Trophoblast cell (in vitro differentiated cells and primary cell): ENCODE data around the gene USH2A.

ENCODE experiments used
- DNase-seq, 2 donors: peaks; one replicate each; pipeline ENCODE4 v3.0.0-alpha.2; 2016
- H2AFZ ChIP-seq: 2 replicates; pipeline ENCODE4 v1.6.1; 2013; ENCODE audit warnings: low read length, moderate library complexity, mild to moderate bottlenecking; ENCODE audit not compliant: insufficient read depth, poor library complexity
- H2AK5ac ChIP-seq: 2 replicates; pipeline ENCODE4 v1.6.1; 2013; ENCODE audit warnings: mild to moderate bottlenecking, low read length
- H2BK120ac ChIP-seq: 2 replicates; pipeline ENCODE4 v1.6.1; 2013; ENCODE audit warnings: low read length, mild to moderate bottlenecking, moderate library complexity; ENCODE audit not compliant: insufficient read depth, poor library complexity
- H2BK12ac ChIP-seq: 2 replicates; pipeline ENCODE4 v1.6.1; 2013; ENCODE audit warnings: mild to moderate bottlenecking, low read length, moderate library complexity
- H2BK5ac ChIP-seq: 2 replicates; pipeline ENCODE4 v1.6.1; 2013; ENCODE audit warnings: low read length, low read depth, moderate library complexity, mild to moderate bottlenecking; ENCODE audit not compliant: poor library complexity
- H3K14ac ChIP-seq: 2 replicates; pipeline ENCODE4 v1.6.1; 2013; ENCODE audit warnings: mild to moderate bottlenecking, low read length
- H3K18ac ChIP-seq: 2 replicates; pipeline ENCODE4 v1.6.1; 2013; ENCODE audit warnings: mild to moderate bottlenecking, low read length
- H3K23ac ChIP-seq: 2 replicates; pipeline ENCODE4 v1.6.1; 2013; ENCODE audit warnings: low read length
- H3K27ac ChIP-seq: 2 replicates; pipeline ENCODE4 v1.5.1; 2013; ENCODE audit warnings: low read depth, mild to moderate bottlenecking, inconsistent platforms, low read length, moderate library complexity
- H3K27me3 ChIP-seq: 2 replicates; pipeline ENCODE4 v1.6.1; 2013; ENCODE audit warnings: inconsistent platforms, mild to moderate bottlenecking, low read length, moderate library complexity; ENCODE audit not compliant: insufficient read depth
- H3K36me3 ChIP-seq, 2 experiments: 1 replicate in 1 of 2; 2 replicates in 1 of 2; pipeline ENCODE4 v1.6.1; 2013; ENCODE audit warnings: low read length in 2 of 2, mild to moderate bottlenecking in 2 of 2, moderate library complexity in 1 of 2; ENCODE audit not compliant: insufficient read depth in 2 of 2, control insufficient read depth in 1 of 2
- H3K4ac ChIP-seq: 2 replicates; pipeline ENCODE4 v1.6.1; 2013; ENCODE audit warnings: low read depth, mild to moderate bottlenecking, low read length, moderate library complexity
- H3K4me1 ChIP-seq, 2 experiments: 1 replicate in 1 of 2; 2 replicates in 1 of 2; pipeline ENCODE4 v1.6.1; 2013; ENCODE audit warnings: low read length in 2 of 2, mild to moderate bottlenecking in 2 of 2, moderate library complexity in 1 of 2; ENCODE audit not compliant: insufficient read depth in 2 of 2, control insufficient read depth in 1 of 2
- H3K4me2 ChIP-seq: 2 replicates; pipeline ENCODE4 v1.6.1; 2013; ENCODE audit warnings: inconsistent platforms, mild to moderate bottlenecking, low read length, moderate library complexity
- H3K4me3 ChIP-seq: 2 replicates; pipeline ENCODE4 v1.5.1; 2013; ENCODE audit warnings: mild to moderate bottlenecking, low read depth, low read length, inconsistent platforms
- H3K79me1 ChIP-seq: one replicate; pipeline ENCODE4 v1.6.1; 2013; ENCODE audit warnings: low read length
- H3K79me2 ChIP-seq: 2 replicates; pipeline ENCODE4 v1.6.1; 2013; ENCODE audit warnings: low read length, mild to moderate bottlenecking; ENCODE audit not compliant: control insufficient read depth, insufficient read depth, poor library complexity
- H3K9ac ChIP-seq: 2 replicates; pipeline ENCODE4 v1.6.1; 2013; ENCODE audit warnings: mild to moderate bottlenecking, low read length
- H3K9me3 ChIP-seq: 2 replicates; pipeline ENCODE4 v1.6.1; 2013; ENCODE audit warnings: low read depth, mild to moderate bottlenecking, control low read depth, inconsistent platforms, low read length; ENCODE audit not compliant: insufficient read depth
- H4K12ac ChIP-seq: 2 replicates; pipeline ENCODE4 v1.6.1; 2013; ENCODE audit warnings: low read depth, mild to moderate bottlenecking, low read length, moderate library complexity
- H4K8ac ChIP-seq: 2 replicates; pipeline ENCODE4 v1.6.1; 2013; ENCODE audit warnings: low read depth, mild to moderate bottlenecking, low read length, moderate library complexity
- H4K91ac ChIP-seq: one replicate; pipeline ENCODE4 v1.6.1; 2013; ENCODE audit warnings: low read depth, mild to moderate bottlenecking, low read length, moderate library complexity
- WGBS: extraction: QIAGEN DNeasy Blood & Tissue Kit; methylation state at CpG from one replicate; pipeline ENCODE4 v1.1.7; 2013; ENCODE audit warnings: missing lambda C conversion rate; ENCODE audit not compliant: insufficient read length, insufficient coverage; ENCODE audit errors: extremely low coverage; 5-methylcytosine and 5-hydroxymethylcytosine counted together

Gene USH2A

GRCh38 chr1:215739025-215739424, 684.2 kb downstream of the USH2A start:
- H2BK120ac ChIP-seq: no peak overlapping the region
- H3K23ac ChIP-seq: no peak overlapping the region

GRCh38 chr1:215731699-215732098, 691.5 kb downstream of the USH2A start:
- no peak overlapping the region for H3K4me2 ChIP-seq
- no peaks in the 10 kb centered on the region for H3K36me3 ChIP-seq
- no peak overlapping the region for H2AK5ac ChIP-seq
- no peak overlapping the region for H4K12ac ChIP-seq
- H4K8ac ChIP-seq: no peak overlapping the region
- H3K18ac ChIP-seq: no peak overlapping the region
- no peaks in the 10 kb centered on the region for H3K79me2 ChIP-seq
- H3K9me3 ChIP-seq: peaks cover 4% of the 10 kb centered on the region
- DNase-seq: no peak
- no peak overlapping the region for H3K27ac ChIP-seq
- no peak overlapping the region for H2AFZ ChIP-seq
- H3K23ac ChIP-seq: no peak overlapping the region
- H2BK120ac ChIP-seq: no peak overlapping the region
- no peak overlapping the region for H2BK5ac ChIP-seq
- no peak overlapping the region for H3K4ac ChIP-seq
- H3K9ac ChIP-seq: no peak overlapping the region
- H4K91ac ChIP-seq: no peak overlapping the region
- H2BK12ac ChIP-seq: no peak overlapping the region
- no peak overlapping the region for H3K14ac ChIP-seq
- H3K79me1 ChIP-seq: no peaks in the 10 kb centered on the region
- no peaks in the 10 kb centered on the region for H3K4me1 ChIP-seq
- H3K4me3 ChIP-seq: no peak overlapping the region
- no peaks in the 10 kb centered on the region for H3K27me3 ChIP-seq

More at GRCh38 chr1:215739025-215739424, 684.2 kb downstream of the USH2A start:
- H3K4me2 ChIP-seq: no peak overlapping the region
- peaks cover 1% of the 10 kb centered on the region for H3K9me3 ChIP-seq
- no peak overlapping the region for H3K4me3 ChIP-seq
- no peaks in the 10 kb centered on the region for H3K79me1 ChIP-seq
- no peak overlapping the region for H3K27ac ChIP-seq
- no peak overlapping the region for H2AFZ ChIP-seq
- H3K27me3 ChIP-seq: no peaks in the 10 kb centered on the region
- H3K79me2 ChIP-seq: no peaks in the 10 kb centered on the region
- no peak overlapping the region for H4K12ac ChIP-seq
- no peak overlapping the region for H2BK12ac ChIP-seq
- H4K91ac ChIP-seq: no peak overlapping the region
- no peak overlapping the region for H2BK5ac ChIP-seq
- H2AK5ac ChIP-seq: no peak overlapping the region
- DNase-seq: no peak
- WGBS: no CpG with 5 or more reads among the region's 3 CpGs
- H3K4ac ChIP-seq: no peak overlapping the region
- H3K9ac ChIP-seq: no peak overlapping the region
- H3K14ac ChIP-seq: no peak overlapping the region
- H3K18ac ChIP-seq: no peak overlapping the region
- no peak overlapping the region for H4K8ac ChIP-seq
- H3K4me1 ChIP-seq: no peaks in the 10 kb centered on the region
- H3K36me3 ChIP-seq: no peaks in the 10 kb centered on the region

- no peak overlapping the region for H3K4ac ChIP-seq
- H3K4me3 ChIP-seq: no peak overlapping the region
- no peaks in the 10 kb centered on the region for H3K36me3 ChIP-seq
- no peak for DNase-seq
- H2BK120ac ChIP-seq: no peak overlapping the region
- H3K27ac ChIP-seq: no peak overlapping the region
- H4K8ac ChIP-seq: no peak overlapping the region
- no peak overlapping the region for H4K12ac ChIP-seq
- H3K79me1 ChIP-seq: no peaks in the 10 kb centered on the region
- no peak overlapping the region for H3K14ac ChIP-seq
- H3K4me2 ChIP-seq: no peak overlapping the region
- peaks cover 4% of the 10 kb centered on the region for H3K9me3 ChIP-seq
- no peak overlapping the region for H2BK5ac ChIP-seq
- no CpG with 5 or more reads among the region's 3 CpGs for WGBS
- no peaks in the 10 kb centered on the region for H3K4me1 ChIP-seq
- no peak overlapping the region for H3K9ac ChIP-seq
- H3K27me3 ChIP-seq: no peaks in the 10 kb centered on the region
- no peak overlapping the region for H4K91ac ChIP-seq
- H2AK5ac ChIP-seq: no peak overlapping the region
- no peak overlapping the region for H3K18ac ChIP-seq
- H2BK12ac ChIP-seq: no peak overlapping the region
- no peak overlapping the region for H3K23ac ChIP-seq
- no peak overlapping the region for H2AFZ ChIP-seq
- no peaks in the 10 kb centered on the region for H3K79me2 ChIP-seq
These were observed 692.6 kb downstream of the USH2A start for GRCh38 chr1:215730600-215730999.

- Histone ChIP-seq H3K4ac (no peak overlapping the region), H3K23ac (no peak overlapping the region), H4K12ac (no peak overlapping the region), H3K14ac (no peak overlapping the region), H3K27me3 (no peaks in the 10 kb centered on the region), H3K4me1 (no peaks in the 10 kb centered on the region), H3K9ac (no peak overlapping the region), H4K8ac (no peak overlapping the region), H3K18ac (no peak overlapping the region), H4K91ac (no peak overlapping the region), H2BK12ac (no peak overlapping the region), H3K4me3 (no peak overlapping the region), H2AK5ac (no peak overlapping the region), H3K79me1 (no peaks in the 10 kb centered on the region), H3K27ac (no peak overlapping the region), H2BK5ac (no peak overlapping the region), H2AFZ (no peak overlapping the region), H3K4me2 (no peak overlapping the region), H2BK120ac (no peak overlapping the region), H3K79me2 (no peaks in the 10 kb centered on the region), H3K9me3 (no peaks in the 10 kb centered on the region), H3K36me3 (no peaks in the 10 kb centered on the region)
- no CpG with 5 or more reads among the region's 3 CpGs for WGBS
- DNase-seq: no peak
These were observed 695.1 kb downstream of the USH2A start for GRCh38 chr1:215728169-215728568.

GRCh38 chr1:215720126-215720525, 703.1 kb downstream of the USH2A start:
- no peak overlapping the region for H4K8ac ChIP-seq
- H4K91ac ChIP-seq: no peak overlapping the region
- no peak overlapping the region for H2AK5ac ChIP-seq
- H2BK12ac ChIP-seq: no peak overlapping the region
- no peaks in the 10 kb centered on the region for H3K79me2 ChIP-seq
- no peaks in the 10 kb centered on the region for H3K36me3 ChIP-seq
- H3K9me3 ChIP-seq: no peaks in the 10 kb centered on the region
- H3K27ac ChIP-seq: no peak overlapping the region
- H2BK120ac ChIP-seq: no peak overlapping the region
- H3K4me1 ChIP-seq: no peaks in the 10 kb centered on the region
- no peak overlapping the region for H2AFZ ChIP-seq
- no peak for DNase-seq
- no peak overlapping the region for H3K23ac ChIP-seq
- H3K4me2 ChIP-seq: no peak overlapping the region
- H2BK5ac ChIP-seq: no peak overlapping the region
- no peak overlapping the region for H3K14ac ChIP-seq
- no peak overlapping the region for H3K4me3 ChIP-seq
- no peaks in the 10 kb centered on the region for H3K79me1 ChIP-seq
- H3K9ac ChIP-seq: no peak overlapping the region
- no peak overlapping the region for H3K4ac ChIP-seq
- no peak overlapping the region for H3K18ac ChIP-seq
- no peak overlapping the region for H4K12ac ChIP-seq
- H3K27me3 ChIP-seq: no peaks in the 10 kb centered on the region
